ENCODE data around the gene GDNF. TPM values are rescaled to one million over a fixed set of nuclear protein-coding genes. Genes with fewer than 3 reads are reported as not detected.

The GDNF gene
- total RNA-seq, 1 donor from 2014 or later = 1.1 TPM

GRCh38 chr5:37831821-37832534 is 7.9 kb downstream of the GDNF start:
- Mint-ChIP-seq H3K27me3 (ENCODE audit: low read depth) (peaks cover 50% of the 10 kb centered on the region), H3K4me1 (ENCODE audit: low read depth) (peaks cover 20% of the 10 kb centered on the region), H3K9me3 (ENCODE audit: low read depth) (no peaks in the 10 kb centered on the region), H3K27ac (ENCODE audit: unreplicated experiment) (no peak overlapping the region), H3K36me3 (ENCODE audit: low read depth) (peaks cover 1% of the 10 kb centered on the region), H3K4me3 (ENCODE audit: unreplicated experiment) (no peak overlapping the region)
- DNase-seq (ENCODE audit: low spot score) = no peak
- TF ChIP-seq CTCF (IDR thresholded peaks at IDR 0.05) = no peak

- Mint-ChIP-seq H3K27ac (ENCODE audit: unreplicated experiment) (no peak overlapping the region), H3K36me3 (ENCODE audit: low read depth) (peaks cover 1% of the 10 kb centered on the region), H3K9me3 (ENCODE audit: low read depth) (no peaks in the 10 kb centered on the region), H3K4me1 (ENCODE audit: low read depth) (peaks cover 10% of the 10 kb centered on the region), H3K27me3 (ENCODE audit: low read depth) (peaks cover 45% of the 10 kb centered on the region), H3K4me3 (ENCODE audit: unreplicated experiment) (no peak overlapping the region)
- no peak for DNase-seq (ENCODE audit: low spot score)
- no peak for TF ChIP-seq CTCF (IDR thresholded peaks at IDR 0.05)
Measured at GRCh38 chr5:37830348-37830747, 9.5 kb downstream of the GDNF start.

DNA sequence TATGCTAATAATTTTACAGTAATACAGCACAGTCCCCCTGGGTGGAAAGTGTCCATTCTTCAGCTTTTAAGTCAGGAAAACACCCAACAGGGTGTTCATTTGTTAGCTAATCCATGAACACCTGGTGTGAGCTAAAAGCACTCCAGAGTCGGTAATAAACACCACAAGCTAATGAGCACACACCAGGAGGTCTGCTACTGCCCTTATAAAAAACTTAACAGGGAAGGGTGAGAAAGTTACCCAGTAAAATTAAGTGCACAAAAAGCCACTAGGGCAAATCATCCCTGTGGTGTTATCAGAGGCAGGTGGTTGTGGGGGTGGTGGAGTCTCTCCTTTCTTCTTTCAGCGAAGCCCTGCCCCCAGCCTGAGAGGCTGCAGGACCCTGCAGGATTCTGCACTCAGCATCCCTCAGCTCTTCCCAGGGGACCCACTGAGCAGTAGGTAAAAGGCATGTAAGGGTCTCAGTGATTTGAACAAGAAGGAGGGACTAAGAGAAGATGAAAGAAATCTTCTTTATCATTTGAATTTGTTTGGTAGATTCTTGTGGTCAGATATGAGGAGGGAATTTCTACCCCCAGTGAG is 14.4 kb downstream of the GDNF start:
- Mint-ChIP-seq H3K4me3 (ENCODE audit: unreplicated experiment) (no peak overlapping the region), H3K36me3 (ENCODE audit: low read depth) (no peaks in the 10 kb centered on the region), H3K4me1 (ENCODE audit: low read depth) (no peaks in the 10 kb centered on the region), H3K27ac (ENCODE audit: unreplicated experiment) (no peak overlapping the region), H3K9me3 (ENCODE audit: low read depth) (no peaks in the 10 kb centered on the region), H3K27me3 (ENCODE audit: low read depth) (peaks cover 15% of the 10 kb centered on the region)
- TF ChIP-seq CTCF (IDR thresholded peaks at IDR 0.05) = no peak
- no peak for DNase-seq (ENCODE audit: low spot score)

- H3K4me3 Mint-ChIP-seq (ENCODE audit: unreplicated experiment) = no peak overlapping the region
- H3K27me3 Mint-ChIP-seq (ENCODE audit: low read depth) = peaks cover 5% of the 10 kb centered on the region
- no peak overlapping the region for H3K27ac Mint-ChIP-seq (ENCODE audit: unreplicated experiment)
- H3K9me3 Mint-ChIP-seq (ENCODE audit: low read depth) = no peaks in the 10 kb centered on the region
- no peaks in the 10 kb centered on the region for H3K4me1 Mint-ChIP-seq (ENCODE audit: low read depth)
- no peaks in the 10 kb centered on the region for H3K36me3 Mint-ChIP-seq (ENCODE audit: low read depth)
- DNase-seq (ENCODE audit: low spot score) = no peak
- TF ChIP-seq CTCF (IDR thresholded peaks at IDR 0.05) = no peak
Measured at GRCh38 chr5:37823433-37824152, 16.2 kb downstream of the GDNF start.

DNA sequence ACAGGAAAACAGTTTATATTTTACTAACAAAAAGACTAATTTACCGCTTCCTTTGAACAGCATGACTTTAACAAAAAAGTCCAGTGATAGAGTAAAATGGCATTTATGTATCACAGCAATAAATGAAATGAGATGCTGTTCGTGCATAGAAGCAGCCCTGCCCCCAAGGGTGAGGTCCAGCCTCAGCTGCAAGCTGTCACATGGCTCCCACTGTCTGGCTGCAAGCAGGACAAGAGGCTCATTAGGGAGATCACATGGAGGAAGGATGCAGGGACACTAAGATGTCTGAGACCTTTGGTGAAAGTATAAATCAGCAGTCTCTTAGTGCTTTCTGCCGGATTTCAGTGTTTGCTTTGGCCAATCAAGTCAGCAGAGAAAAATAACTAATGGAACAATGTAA is 23.0 kb downstream of the GDNF start:
- Mint-ChIP-seq H3K27ac (ENCODE audit: unreplicated experiment) (no peak overlapping the region), H3K4me3 (ENCODE audit: unreplicated experiment) (no peak overlapping the region), H3K4me1 (ENCODE audit: low read depth) (peaks cover 10% of the 10 kb centered on the region), H3K36me3 (ENCODE audit: low read depth) (no peaks in the 10 kb centered on the region), H3K27me3 (ENCODE audit: low read depth) (no peaks in the 10 kb centered on the region), H3K9me3 (ENCODE audit: low read depth) (no peaks in the 10 kb centered on the region)
- TF ChIP-seq CTCF (IDR thresholded peaks at IDR 0.05) = no peak
- DNase-seq (ENCODE audit: low spot score) = no peak
